Effector CD8-positive, alpha-beta T cell (primary cell): Measurements from ENCODE around the gene CDH12.
"Not testable (repeated sequence)": the region's sequence is repeated elsewhere in the genome, so short reads cannot be mapped to it uniquely, and the experiment has no call there.

Experiments used
- DNase-seq: peaks from one replicate; lab custom pipeline; 2025; lab: John Stamatoyannopoulos, UW
- total RNA-seq, 4 experiments: gene quantifications; one replicate each; lab custom pipeline; 2026; lab: John Stamatoyannopoulos, UW

The CDH12 gene
- total RNA-seq, result 0 reads per million in 4 experiments

GRCh38 chr5:22852807-22853660 lies at the start of gene CDH12:
Gene CDH12, minus strand, starts transcription at chr5:22853344.
- no peak for DNase-seq

- DNase-seq, result no peak
Measured at GRCh38 chr5:22901885-22902284, 48.7 kb upstream of the CDH12 start.

GRCh38 chr5:22900801-22901310 lies 47.7 kb upstream of the CDH12 start:
- DNase-seq, result no peak

DNA sequence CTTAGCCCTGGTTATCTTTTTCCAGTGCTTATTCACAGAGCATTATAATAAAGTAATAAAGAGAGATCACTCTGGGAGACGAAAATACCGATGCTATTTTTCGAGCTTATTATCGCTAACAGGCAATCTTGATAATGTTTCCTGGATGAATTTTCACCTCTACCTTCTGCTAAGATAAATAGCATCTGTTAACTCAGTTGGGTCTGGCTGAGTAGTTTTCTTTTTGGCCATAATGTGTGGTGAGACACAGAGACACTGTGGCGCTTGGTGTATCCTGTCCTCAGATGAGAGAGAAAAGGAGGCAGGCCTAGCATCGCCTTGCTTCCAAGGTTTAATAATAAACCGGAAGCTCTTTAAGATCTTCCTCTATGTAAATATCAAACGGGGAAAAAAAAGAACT lies 46.2 kb upstream of the CDH12 start:
- no peak for DNase-seq

DNA sequence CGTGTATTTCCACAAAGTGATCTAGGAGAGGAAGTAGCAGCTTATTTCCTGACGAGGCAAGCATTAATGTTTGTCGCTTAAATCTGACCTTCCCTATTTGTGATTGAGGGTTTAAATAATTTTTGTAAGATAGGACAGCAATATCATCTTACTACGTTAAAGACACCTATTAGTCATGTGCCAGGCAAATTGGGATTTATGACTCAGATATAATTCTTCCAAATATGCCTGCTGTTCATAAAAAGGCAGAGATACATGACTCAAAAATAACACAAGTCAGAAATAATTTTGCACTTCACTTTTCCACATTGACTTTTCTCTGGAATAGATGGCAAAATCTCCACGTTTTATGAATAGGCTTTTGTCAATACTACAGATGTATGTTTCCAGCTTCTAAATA lies 43.0 kb upstream of the CDH12 start:
- no peak for DNase-seq

DNA sequence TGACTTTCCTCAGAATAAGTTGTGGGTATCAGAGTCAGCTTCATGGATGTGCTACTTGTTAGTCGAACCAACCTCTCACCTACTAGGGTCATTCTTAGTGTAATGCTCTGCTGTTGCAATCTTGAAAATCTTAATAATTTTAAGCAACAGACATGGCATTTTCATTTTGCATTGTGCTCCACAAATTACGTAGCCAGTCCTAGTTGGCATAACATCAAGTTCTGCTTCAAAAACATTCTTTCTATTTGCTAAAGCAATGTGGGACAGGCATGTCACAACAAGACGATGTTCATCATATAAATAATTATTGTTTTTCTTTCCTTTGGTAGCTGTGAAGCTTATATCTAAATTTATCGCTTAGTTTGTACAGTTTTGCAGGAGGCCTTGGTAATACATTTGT lies 39.3 kb upstream of the CDH12 start:
- no peak for DNase-seq

GRCh38 chr5:22889720-22890119 lies 36.6 kb upstream of the CDH12 start:
- DNase-seq, result no peak

- DNase-seq, result no peak
Measured at GRCh38 chr5:22887566-22887965, 34.4 kb upstream of the CDH12 start.

DNA sequence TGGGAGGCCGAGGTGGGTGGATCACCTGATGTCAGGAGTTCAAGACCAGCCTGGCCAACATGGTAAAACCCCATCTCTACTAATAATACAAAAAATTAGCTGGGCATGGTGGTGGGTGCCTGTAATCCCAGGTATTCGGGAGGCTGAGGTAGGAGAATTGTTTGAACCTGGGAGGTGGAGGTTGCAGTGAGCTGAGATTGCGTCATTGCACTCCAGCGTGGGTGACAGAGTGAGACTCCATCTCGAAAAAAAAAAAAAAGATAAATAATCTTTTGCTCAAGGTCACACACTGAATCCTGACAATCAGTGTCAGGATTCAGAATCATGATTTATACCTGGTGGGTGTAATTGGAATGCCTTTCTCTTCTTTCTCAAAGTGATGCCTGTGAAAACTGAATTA lies 5.8 kb upstream of the CDH12 start:
- not testable (repeated sequence) for DNase-seq

DNA sequence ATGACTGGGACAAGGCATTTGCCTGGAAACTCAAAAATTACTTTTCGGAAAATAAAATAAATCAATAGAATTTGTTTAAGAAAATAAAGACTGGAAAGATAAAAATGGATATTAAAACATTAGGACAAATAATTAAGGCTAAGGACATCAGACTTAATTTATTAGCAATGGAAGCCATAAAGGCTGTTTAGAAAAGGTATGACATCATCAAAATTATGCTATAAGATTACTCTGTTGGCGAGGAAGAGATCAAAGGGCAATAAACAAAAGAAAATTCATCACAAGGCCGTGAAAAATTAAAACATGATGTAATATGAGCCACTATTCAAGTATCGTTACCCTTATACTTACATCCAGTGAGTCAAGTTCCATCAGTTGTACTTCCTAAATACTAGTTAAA lies 2.7 kb upstream of the CDH12 start:
- DNase-seq, result no peak

- no peak for DNase-seq
Measured at GRCh38 chr5:22850981-22851380, 2.2 kb downstream of the CDH12 start.

DNA sequence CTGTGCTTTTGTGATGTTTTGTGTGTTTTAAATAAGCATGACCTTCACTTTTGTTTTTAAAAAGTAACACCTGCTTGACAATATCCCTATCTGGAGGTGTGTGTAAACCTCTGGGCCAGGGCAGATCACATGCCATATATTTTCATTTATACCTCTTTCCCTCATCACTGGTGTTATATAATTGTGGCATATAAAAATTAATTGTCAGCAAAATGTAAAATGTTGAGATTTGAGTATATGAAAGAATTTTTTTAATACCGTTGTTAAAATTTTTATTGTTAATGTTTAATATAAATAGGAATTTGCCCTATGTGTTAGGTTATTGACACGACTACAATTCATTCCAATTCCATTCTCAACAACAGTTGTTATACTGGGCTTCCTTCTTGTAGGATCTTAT lies 6.5 kb downstream of the CDH12 start:
- no peak for DNase-seq

- no peak for DNase-seq
Measured at GRCh38 chr5:22844636-22845035, 8.5 kb downstream of the CDH12 start.

- no peak for DNase-seq
Measured at GRCh38 chr5:22844155-22844554, 9.0 kb downstream of the CDH12 start.

GRCh38 chr5:22842574-22842973 lies 10.6 kb downstream of the CDH12 start:
- DNase-seq, result no peak

DNA sequence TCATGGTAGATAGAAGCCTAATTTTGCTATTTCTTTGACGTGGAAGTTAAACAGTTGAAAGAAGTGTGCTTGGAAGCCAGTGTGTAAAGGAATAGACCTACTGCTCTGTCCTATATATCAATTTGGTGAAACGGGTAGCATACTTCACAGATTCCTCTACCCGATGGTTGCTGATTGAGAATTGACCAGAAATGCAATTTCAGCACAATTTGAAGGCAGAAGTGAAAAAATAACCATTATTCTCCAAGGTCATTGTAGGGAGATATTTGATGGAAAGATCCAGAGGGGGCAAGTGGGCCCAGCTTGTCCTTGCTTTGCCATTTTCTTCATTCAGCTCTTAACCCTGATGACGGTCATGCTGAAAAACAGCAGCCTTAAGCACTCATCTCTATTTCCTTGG lies 15.3 kb downstream of the CDH12 start:
- no peak for DNase-seq

GRCh38 chr5:22835686-22836085 lies 17.5 kb downstream of the CDH12 start:
- DNase-seq, result no peak

GRCh38 chr5:22793463-22793862 lies 59.7 kb downstream of the CDH12 start:
- DNase-seq, result no peak

DNA sequence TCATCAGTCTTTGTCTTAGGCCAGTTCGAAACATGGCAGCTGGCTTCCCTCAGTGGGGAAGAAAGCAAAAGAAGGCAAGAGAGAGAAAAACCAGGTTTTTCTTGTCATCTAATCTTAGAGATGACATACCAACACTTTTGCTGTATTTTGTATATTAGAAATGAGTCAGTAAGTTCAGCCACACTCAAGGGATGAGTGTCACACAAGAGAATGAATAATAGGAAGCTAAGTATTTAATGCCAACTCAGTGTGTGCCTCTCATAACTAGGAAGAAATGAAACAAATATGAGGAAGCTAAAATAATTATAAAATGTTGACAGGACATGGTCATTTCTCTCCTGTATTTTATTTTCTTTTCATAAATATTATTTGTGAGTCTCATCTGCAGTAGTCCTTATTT lies 65.3 kb downstream of the CDH12 start:
- DNase-seq, result no peak

- DNase-seq, result no peak
Measured at GRCh38 chr5:22787398-22787797, 65.7 kb downstream of the CDH12 start.

- DNase-seq, result no peak
Measured at GRCh38 chr5:22780756-22781155, 72.4 kb downstream of the CDH12 start.

- no peak for DNase-seq
Measured at GRCh38 chr5:22779499-22779898, 73.6 kb downstream of the CDH12 start.

GRCh38 chr5:22776285-22776684 lies 76.9 kb downstream of the CDH12 start:
- DNase-seq, result no peak

DNA sequence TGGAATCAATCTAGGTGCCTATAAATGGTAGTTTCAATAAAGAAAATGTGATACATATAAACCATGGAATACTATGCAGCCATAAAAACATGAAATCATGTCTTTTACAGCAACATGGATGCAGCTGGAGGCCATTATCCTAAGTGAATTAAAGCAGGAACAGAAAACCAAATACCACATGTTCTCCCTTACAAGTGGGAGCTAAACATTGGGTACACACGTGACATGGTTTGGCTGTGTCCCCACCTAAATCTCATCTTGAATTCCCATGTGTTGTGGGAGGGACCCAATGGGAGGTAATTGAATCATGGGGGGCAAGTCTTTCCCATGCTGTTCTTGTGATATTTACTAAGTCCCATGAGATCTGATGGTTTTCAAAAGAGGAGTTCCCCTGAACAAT lies 78.9 kb downstream of the CDH12 start:
- DNase-seq, result not testable (repeated sequence)
